ENCODE data around the gene SUN5.
A peak's percentile ranks its signal among the peaks of the same experiment; 100 is the strongest.

SUN5 gene

DNA sequence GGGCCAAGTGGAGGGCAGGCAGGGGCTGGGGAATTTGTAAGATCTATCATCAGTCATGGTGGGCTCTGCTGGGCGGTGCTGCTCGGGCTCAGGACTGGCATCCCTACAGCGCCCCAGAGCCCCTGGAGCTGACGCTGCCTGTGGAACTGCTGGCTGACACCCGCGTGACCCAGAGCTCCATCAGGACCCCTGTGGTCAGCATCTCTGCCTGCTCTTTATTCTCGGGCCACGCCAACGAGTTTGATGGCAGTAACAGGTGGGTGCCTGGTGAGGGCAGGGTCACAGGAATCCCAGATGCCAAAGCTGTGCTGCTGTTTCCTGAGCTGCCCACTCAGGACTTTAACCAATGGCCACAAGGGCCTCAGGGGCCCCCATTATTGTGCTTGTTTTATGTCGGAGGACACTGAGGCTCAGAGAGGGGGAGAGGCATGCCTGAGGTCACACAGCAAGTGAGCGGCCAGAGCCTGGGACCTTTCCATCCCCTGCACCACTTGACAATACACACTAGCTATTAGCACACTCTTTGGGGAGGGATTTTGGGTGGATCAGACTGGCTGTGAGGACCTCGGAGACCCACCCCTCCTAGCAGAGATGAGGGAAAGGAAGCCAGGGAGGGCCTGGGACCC, 9.6 kb upstream of the SUN5 start:
- no peak for DNase-seq

DNA sequence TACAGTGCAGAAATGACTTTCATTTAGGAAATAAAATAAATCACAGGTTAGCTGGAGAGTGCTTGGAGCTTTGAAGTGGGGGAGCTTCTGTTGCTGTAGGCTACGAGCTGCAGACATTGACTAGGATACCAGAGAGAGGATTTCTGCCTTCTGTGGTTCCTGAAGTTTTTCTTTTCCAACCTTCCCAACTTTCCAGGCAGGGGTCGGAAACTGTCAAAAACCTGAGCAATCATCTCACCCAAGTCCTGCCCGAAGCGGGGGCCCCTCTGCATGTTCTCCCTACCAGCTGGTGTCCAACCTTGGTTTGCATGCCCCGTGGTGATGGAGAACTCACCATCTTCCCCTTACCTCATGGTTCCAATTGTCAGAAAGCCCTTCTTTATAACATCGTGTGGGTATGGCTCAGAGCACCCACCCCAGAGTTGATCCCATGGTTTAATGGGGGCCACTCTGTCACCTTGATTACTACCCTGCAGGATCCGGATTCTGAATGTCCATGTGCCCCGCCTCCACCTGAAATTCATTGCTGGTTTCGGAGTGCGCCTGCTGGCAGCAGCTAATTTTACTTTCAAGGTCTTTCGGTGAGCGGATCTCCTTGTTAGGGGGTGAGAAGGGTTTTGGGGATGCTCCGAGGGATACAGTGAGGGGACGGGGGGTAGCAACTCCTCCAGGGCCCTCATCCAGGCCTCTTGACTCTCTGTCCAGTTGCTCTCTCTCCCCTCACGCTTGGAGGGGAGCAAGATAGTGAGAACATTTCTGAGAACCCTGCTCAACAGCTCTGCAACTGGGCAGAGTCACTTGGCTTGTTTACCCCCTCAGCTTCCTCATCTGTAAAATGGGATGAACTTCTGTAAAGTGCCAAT, 8.3 kb upstream of the SUN5 start:
- no peak for DNase-seq

DNA sequence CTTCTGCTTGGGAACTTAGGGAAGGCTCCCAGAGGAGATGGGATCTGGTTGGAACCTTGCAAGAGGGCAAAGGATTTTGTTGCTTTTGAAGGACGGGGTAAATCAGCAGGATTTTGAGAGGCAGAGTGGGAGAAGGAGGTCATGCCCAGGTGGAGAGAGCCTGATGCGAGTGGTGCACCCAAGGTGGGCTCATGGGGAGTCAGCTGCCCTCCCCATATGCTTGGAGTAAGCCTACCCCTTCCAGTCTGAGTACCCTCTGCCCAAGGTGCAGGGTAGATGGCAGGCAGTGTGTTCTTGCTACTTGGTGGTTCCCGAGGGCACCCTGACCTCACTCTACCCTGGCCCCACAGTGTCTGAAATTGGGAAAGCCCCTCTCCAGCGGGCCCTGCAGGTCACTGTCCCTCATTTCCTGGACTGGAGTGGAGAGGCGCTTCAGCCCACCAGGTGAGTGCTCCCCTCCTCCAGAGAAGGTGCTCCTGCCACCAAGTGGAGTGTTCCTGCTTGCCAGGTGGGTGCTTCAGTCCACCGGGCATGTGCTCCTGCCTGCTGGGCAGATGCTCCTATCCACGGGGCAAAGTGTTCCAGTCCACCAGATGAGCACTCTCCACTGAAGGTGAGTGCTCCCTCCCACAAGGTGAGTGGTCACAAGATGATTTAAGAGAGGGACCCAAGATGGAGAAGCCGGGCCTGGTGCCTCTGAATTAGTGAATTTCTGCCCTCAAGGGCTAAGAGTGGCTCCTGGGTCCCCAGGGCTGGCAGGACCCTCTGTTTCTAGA, 6.6 kb upstream of the SUN5 start:
- DNase-seq, result no peak

DNA sequence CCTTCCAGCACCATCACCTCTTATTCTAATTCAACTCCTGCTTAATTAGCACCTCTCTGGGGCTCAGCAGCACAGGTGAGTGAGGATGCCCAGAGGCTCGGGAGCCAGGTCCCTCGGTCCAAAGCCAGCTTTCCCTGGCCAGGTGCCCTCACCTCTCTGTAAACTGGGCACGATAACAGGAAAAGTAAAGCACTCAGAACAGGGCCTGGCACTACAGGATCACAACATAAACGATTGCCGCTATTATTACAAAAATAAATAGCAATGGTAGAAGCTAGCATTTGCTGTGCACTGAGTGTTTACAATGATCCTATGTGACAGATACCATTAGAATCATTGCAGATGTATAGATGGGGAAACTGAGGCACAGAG, 5.9 kb upstream of the SUN5 start:
- no peak for DNase-seq

DNA sequence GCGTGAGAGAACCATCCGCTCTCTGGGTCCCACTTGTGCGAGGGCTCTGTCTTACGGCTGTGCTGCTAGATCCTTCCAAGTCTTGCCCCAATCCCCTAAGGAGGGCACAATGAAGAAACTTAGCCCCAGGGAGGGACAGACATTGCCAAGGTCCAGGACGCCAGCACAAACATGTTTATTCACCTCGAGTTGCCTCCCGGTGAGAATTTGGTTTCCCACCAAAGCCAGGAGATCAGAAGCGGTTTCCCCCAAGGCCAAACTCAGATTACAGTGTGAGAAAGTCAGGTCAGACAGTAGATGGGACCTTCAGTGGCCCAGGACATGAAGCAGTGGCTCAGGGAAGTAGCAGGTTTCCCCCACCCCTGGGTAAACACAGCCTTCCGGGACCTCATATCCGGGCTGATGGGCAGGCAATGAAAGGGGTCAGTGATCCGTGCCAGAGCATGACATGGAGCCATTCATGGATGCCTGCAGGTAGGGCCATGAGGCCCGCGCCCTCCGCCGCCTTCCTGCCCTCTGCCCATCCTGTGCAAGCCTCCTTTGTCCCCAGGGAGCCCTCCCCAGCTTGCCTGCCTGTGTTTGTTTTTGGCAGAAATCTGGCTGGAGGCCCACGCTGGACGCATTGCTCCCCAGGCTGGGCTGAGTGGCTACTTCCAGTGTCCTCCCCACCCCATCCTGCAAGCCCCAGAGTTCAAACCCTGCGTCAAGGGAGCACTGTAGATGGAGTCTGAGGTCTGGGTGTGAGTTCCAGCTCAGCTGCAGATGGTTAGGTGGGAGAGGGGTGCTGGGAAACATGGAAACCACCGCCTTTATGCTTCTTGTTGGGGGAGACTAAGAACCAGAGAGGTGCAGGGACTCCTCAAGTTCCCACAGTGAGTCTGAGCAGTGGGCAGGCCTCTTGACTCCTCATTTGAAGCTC, 5.2 kb upstream of the SUN5 start:
- no peak for DNase-seq

DNA sequence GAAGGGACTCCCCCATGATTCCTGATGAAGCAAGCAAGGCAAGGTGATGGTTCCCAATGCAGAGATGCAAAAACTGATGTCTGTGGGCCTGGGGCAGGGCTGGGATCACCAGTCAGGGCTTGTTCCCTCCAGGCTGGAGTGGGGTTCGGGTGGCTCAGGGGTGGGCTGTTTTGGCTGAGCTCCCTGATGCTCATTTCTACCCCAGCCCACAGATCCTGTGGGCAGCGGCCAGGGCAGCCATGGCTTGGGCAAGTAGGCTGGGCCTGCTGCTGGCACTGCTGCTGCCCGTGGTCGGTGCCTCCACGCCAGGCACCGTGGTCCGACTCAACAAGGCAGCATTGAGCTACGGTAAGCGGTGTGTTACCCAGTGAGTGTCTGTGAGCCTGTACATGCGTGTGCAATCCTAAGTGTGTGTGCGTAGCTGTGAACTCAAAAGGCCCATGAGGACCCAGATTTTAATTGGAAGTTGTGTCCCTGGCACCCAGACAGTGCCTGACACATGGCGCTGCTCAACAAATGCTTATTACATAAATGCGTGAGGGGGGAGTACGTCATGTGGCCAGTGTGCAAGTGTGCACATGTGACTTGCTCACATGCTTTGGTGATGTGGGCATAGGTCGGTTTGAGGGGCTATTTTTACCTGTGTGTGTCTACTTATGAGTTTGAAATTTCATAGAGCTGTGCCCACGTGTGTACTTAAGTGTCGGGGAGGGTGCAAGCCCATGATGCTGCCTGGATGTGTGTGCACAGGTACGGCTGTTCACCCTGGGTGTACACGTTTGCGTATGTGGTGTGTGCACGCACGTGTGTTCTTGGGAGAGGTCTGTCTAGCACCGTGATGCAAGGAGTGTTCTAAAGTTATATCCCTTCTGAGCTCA, 4.3 kb upstream of the SUN5 start:
- DNase-seq, result no peak

DNA sequence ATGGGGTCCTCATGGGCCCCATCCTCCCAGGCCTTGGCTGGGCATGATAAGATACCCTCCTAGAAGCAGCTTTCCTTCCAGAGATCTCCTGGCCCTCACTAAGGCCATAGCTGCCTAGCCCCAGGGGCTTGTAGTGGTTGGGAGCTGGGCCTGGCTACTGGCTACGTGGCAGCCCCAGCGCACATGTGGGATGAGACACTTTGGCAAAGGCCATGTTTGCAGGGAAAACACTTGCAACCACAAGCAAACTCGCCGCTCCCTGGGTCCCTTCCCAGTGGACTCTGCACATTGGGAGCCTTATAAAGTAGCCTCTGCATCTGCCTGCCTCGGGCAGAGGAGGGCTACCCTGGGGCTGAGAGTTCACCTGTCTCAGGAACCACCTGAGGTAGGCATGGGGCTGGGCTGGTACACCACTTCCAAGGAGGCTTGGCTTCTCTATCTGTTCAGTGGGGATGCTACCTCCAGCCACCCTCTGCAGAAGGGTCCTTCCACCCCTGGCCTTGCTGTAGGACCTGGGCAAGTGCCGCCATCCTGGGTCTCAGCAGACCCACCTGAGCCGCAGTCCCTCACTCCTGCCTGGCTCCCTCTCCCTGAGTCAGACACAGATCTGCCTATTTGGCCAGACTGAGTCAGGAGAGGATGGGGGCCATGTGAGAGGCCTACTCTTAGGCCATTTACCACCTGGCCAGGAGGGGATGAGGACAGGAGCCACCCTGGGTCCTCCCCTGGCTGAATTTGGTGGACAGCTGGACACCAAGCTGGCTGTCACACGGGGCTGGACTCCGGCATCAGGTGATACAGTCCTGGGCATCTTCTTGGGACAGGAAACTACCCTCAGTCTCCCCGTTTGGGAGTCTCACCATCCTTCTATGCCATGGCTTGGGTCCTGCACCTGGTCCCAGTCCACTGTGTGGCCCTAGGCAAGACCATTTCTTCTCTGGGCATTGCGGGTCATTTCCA, 3.4 kb upstream of the SUN5 start, which contains the start of gene BPIFB2:
BPIFB2 (plus strand) TSS at position 329 of the 960 bp plus-strand sequence. CDS start 871 bp downstream, outside the sequence.
- no peak for DNase-seq

DNA sequence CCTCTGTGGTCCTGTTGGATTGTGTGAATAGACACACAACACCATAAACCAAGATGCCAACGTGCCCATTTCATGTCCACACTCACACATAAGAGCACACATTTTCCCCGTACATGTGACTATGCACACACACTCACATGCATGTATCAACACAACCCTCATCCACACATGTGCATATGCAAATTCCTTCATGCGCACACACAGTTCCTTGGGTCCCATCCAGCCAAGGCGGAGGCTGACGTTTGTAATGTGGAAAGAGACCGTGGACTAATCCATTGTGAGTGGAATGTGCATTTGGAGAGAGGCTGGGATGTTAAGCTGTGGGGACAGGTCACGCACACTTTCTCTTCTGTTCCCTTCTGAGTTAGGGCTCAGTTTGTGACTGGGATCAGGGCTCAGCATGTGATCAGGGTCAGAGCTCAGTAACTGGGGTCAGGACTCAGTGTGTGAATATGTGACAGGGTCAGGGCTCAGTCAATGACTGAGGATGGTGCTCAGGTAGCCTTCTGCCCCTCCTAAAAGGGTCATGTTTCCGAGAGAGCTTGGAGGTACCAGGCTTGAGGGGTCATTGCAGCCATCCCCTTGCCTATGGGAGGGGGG, 2.6 kb upstream of the SUN5 start:
- no peak for DNase-seq

DNA sequence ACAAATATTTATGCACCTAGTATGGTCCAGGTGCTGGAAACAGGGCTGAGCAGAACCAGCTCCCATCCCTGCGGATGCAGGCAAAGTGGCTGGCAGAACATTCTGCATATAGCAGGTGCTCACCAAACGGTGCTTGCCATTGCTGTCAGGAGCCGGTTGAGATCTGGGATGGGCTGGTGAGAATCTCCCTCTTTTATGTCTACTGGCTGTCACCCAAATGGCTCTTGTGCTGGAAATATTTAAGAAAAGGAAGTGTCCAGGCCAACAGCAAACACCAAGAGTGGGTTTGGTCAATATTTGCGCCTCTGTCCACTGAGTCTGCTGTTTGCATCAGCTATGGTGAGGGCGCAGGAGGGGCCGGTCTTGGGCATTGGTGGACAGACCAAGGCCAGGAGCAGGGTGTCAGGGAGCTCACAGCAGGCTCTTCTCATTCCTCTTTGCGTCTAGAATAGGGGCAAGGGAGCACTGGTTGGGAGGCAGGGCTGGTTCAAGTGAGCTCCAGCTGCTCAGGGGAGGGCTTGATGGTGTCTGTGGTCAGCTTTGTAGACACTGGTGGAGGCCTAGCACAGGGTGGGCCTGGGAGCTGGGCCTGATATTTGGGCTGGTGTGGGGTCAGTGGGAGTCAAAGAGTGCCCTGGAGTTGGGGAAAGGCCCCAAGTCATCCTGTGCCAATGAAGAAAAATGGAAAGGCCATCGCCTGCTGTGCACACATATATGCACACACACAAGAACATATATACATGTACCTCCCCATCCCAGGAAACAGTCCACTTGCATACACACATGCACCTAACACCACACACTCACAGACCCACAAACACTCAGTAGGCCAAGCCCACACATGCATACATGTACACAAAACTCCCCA, 1.9 kb upstream of the SUN5 start:
- DNase-seq, result no peak

DNA sequence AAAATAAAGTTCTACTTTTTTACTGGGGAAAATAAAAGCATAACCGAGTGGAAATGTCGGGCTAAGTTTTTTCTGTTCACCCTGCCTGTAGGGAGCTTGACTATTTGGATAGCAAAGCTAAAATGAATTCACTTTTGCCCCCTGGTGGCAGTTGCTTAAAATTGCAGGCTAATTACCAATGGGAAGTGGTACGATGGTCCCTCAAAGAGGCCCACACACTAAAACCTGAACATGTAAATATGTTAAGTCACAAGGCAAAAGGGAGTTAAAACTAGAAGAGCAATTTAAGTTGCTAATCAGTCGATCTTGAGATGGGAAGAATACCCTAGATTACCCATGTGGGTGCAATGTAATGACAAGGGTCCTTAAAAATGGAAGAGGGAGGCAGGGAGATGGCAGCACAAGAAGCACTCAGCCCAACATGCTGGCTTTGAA, 916 bp upstream of the SUN5 start:
- DNase-seq, result peak in 2 of 5 donors; percentile 5 to 49

DNA sequence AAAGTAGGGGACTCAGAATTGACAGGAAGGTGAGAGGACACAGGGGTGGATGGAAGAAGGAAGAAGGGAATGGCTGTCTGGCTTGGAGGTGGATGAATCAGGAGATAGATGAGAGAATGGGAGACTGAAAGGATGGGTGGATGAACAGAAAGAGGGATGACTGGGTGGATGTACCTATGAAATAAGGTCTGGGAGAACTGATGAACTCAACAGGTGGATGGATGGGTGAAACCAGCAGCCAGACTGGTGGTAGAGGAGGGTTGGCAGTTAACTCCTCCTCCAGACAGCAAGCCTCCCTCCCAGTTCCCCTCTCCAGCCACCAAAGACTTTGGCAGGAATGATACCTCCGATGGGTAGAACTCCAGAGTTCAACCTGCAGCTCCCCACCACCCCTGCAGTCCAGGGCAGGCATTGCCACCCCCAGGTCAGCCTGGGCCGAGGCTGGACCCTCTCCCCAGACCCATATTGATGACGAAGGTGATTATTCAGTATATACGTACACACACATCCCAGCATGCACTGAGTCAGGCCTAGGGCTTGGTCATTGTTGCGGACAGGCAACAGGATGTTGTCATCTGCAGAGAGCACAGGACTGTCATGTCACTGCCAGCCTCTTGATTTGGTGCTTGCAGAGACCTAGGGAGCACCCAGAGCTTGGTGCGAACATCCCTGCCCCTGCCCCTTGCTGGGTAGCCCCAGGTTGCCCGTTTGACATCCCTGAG, 2.0 kb downstream of the SUN5 start:
- no peak for DNase-seq

DNA sequence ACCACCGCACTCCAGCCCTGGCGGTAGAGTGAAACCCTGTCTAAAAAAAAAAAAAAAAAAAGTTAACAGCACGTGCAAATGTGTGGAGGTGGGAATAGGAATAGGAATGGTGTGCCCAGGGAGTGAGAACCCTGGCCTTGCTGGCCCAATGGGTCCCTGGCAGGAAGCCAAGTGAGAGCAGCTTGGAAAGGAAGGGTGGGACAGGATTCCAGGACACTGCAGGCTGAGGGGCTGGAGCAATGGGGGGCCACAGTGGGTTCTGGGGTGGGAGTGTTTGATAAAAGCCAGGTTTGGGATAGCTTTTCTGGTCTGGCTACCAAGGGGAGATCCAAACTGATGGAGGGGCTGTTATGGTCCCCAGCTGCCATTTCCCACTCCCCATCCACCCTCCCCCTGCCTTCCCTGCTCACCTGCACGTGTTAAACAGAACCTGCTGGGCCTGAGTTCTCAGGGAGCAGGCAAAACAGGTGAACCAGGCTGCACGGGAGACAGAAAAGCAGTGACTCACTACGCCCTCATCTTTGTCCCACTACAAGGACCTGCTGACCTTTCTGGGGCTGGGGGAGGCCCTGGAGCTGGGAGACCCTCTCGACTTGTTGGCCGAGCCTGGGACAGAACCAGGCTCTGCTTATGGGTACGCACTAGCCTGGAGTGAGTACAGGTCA, 3.3 kb downstream of the SUN5 start:
- DNase-seq, result no peak

DNA sequence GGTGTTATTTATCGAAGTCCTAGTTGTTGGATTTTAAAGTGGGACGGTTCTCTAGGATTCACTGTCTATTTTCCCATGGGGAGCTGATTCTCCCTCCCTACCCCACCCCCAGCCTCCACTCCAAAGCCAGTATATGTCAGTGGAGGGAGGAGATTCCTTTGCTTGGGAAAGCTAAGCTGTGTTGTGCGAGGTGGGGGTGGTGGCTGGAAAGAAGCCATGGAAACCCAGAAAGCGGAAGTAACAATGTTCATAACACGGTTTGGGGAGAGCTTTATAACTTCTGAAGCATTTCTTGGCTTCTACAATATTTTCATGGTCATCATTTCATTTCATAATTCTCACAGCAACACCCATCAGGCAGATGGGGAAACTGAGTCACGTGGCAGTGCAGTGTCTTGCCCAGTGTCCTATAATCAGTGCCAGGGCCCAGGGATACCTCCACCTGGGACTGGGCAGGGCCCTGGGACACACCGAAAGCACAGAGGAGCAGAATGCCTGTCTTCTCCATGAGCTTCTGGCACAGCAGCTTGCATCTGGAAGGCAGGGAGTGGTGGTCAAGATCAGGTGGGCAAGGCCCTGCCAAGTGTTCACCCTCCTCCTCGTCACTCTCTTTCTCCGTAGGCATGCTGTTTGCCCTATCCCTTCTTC, 4.5 kb downstream of the SUN5 start:
- DNase-seq, result no peak

DNA sequence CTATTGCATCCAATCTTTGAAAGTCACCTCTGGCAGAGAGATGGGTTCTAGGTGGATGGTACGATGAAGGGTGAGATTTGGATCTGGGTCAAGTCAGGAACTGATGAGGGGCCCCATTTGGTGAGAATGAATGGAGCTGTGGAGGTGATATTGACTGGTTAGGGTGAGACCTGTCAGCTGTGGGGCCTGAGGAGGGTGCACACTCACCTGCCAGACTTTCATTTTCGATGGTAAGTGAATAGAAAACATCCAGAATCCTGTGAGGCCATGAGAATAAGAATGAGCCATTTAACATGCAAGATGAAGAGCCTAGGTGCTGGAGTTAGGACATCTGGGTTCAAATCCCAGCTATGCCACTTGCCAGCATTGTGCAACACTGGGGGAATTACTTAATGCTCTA, 6.8 kb downstream of the SUN5 start:
- no peak for DNase-seq

DNA sequence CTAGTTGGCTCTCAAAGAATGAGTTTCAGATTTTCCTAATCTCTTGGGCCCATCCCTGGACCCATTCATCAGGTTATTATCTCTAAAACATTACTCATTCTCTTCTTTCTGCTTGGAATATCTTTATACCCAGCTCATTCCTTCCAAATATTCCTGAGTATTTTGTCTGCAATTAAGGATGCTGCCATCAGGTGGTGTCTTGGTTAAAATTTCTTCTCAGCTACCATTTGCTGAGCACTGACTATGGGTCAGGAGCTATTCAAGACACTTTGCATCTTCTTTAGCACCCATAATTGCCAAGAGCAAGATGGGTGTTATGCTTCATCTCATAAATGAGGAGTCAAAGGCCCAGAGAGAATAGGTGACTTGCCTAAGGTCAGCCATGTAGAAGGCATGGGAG, 8.4 kb downstream of the SUN5 start:
- DNase-seq, result no peak

DNA sequence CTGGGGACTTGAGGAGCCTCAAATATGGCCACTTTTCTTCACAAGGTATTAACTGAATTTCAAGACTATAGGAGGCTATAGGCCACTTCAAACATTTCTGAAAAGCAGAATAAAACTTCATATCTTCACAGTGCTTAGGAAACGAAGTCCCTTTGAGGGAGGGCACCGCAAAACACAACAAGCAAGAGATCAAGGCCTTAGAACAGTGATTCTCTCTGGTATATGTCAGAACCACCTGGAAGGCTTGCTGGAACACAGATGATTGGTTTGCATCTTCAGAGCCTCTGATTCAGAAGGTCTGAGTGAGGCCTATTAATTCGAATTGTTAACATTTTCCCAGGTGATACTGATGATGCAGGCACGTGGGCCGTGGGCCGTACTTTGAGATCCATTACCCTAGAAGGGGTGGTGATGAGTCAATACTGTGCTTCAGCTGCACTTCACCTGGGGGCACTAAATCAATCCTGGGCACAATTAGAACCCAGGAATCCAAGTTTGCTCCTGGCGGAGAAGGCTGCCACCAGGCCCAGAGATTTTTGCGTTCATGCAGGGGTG, 10.7 kb downstream of the SUN5 start:
- DNase-seq, result no peak

Measured in T-helper 1 cell (primary cell).